Eye (tissue), 1 donor: ENCODE data around the gene MED25.
A peak's percentile ranks its signal among the peaks of the same experiment; 100 is the strongest.

Source experiments
- DNase-seq: peaks from one replicate; pipeline ENCODE4 v3.0.0-alpha.2; 2015

Gene MED25

DNA sequence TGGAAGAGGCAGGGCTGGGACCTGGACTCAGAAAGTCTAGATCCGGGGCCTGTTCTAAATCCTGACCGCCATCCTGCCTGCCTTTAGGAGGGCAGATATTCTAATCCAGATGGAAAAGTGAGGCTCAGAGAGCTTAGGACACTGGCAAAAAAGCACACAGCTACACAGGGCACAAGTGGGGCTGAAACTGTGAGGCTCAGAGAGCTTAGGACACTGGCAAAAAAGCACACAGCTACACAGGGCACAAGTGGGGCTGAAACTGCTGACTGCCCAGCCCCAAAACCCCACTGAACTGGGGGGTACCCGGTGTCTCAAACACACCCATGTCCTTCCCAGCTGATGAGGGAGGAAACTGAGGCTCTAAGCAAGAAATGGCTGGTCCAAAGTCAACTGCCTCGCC lies 57.1 kb downstream of the MED25 start:
- no peak for DNase-seq

DNA sequence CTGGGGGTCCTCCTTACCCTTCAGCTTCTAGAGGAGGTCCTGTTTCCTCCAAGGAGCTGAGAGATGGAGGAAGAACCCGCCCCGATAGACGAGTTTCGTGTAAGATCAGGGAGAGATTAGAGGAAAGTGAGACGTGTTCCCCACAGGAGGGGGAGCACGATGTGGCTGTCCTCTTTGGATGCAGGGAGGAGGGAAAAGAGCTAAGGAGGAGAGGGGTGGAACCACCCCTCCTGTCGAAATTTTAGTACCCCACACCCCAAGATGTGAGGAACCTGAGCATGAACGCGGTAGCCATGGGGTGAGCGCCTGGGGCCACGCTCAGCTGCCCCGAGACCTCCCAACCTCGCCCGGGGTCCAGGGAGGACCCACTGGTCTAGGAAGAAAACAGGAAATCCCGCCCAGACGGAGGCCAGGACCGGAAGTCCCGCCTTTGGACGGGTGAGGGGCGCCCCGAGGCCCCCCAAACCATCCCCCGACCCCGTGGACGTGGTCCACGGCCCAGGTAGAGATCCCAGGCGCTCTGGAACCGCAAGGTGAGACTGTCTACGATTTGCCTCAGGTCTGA lies 57.9 kb downstream of the MED25 start:
- DNase-seq = peak; percentile 88

DNA sequence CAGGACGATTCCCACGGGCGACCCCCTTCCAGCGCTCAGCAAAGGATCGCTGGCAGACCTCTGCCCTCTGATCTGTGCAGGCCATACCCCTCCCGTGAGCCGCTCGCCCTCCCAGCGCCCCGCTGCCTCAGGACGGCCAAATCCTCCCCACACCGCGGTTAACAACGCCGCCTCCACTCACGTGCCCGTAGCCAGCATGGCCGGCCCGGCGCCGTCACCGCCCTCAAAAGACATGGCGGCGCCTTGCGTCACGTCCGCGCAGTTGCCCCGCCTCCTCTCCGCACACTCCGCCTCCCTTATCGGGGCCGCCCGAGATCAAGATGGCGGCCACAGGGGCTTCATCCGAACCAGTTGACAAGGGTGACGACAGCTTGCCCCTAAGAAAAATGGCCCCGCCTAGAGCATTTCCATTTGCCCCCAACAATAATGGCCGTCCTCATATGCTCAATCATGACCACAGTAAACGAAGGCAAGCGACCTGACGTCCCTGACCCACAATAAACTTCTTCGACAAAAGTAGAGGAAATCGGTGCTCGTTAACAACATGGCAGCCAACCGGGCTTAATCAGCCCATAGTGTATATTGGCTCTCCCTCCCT lies 58.4 kb downstream of the MED25 start:
- DNase-seq = peak; percentile 100

DNA sequence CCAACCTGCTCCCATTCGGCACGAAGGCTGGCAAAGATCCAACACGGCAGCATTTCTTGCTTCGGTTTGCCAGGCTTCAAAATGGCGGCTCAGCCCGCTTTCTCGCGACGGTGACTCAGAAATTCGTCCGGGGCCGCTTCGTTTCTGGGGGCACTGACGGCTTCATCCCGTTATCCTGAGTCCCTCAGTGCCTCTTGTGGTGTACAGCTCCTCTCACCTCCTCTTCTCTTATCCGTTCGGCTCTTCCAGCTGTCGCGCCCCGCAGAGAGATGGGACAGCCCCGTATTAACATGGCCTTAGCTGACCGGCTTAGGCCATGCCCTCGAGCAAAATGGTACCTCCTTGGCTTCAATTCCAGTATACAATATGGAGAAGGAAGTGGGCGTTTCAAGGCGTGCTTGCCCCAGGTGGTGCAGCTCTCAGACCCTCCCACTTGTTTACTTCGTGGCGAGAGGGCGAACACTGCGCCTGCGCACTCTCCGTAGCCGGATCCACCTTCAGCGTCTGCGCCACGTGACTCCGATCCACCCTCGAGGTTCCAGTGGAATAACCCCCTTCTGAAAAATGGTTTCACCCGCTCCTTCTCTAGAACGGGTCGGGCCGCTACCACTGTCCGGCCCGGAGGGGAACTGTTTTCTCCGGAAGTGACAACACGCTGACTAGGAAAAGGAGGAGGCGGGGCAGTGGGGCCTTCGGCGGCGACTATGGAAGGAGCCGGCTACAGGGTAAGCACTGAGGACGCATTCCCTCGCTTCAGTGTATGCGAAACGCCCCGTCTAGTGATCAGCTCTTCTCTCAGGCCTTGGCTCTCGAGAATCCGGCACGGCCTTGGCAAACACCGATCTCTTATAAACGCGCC lies 59.2 kb downstream of the MED25 start, which contains the start of the genes AKT1S1 and TBC1D17:
AKT1S1 (minus strand) TSS at position 336 of the 859 bp plus-strand sequence. CDS start 4,060 bp downstream, outside the sequence.
TBC1D17 (plus strand) TSS at position 683 of the 859 bp plus-strand sequence; CDS start at position 705, 22 bp downstream.
- DNase-seq = peak; percentile 100

GRCh38 chr19:49877879-49878743 lies 60.0 kb downstream of the MED25 start:
- peak; percentile 99 for DNase-seq

- DNase-seq = no peak
These were observed 60.6 kb downstream of the MED25 start for GRCh38 chr19:49878744-49879070.

GRCh38 chr19:49879243-49879963 lies 61.3 kb downstream of the MED25 start:
- no peak for DNase-seq

GRCh38 chr19:49880162-49880869 lies 62.2 kb downstream of the MED25 start:
- no peak for DNase-seq

DNA sequence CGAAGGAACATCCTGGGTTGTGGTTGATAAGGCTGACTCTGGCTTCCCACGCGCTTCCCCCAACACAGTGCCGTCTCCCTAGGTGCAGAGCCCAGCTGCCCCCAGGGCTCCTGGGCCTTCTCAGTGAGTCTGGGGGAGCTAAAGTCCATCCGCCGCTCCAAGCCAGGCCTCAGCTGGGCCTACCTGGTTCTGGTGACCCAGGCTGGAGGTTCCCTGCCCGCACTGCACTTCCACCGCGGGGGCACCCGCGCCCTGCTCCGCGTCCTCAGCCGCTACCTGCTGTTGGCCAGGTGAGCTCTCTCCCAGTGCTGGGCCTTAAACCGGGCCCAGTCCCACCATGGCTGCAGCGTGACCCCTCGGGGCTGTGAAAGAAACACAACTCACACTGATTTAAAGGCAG lies 63.1 kb downstream of the MED25 start:
- DNase-seq = no peak

DNA sequence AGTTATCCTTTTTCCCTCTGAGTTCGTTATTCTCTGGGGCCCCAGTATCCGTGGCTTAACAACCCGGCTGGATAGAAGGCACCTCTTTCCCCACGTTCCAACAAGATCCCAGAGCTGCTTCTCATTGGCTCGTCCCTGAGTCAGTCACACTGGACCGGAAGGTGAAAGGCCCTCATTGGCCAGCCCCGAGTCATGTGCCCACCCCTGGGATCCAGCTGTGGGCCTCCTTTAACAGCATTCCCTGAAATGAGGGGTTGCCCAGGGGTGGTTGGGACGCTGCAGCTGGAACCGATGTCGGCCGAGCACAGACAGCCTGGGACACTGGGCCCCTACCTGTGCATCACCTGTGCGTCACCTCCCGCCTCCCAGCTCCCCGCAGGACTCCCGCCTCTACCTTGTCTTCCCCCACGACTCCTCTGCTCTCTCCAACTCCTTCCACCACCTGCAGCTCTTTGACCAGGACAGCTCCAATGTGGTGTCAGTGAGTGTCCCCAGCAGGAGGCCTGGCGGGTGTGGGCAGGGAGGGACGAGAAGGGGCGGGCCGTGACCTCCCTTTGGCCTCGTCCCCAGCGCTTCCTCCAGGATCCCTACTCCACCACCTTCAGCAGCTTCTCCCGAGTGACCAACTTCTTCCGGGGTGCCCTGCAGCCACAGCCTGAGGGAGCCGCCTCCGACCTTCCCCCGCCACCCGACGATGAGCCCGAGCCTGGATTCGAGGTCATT lies 63.7 kb downstream of the MED25 start:
- DNase-seq = no peak

- DNase-seq = no peak
These were observed 64.6 kb downstream of the MED25 start for GRCh38 chr19:49882643-49883042.

GRCh38 chr19:49883094-49883493 lies 65.0 kb downstream of the MED25 start:
- DNase-seq = no peak

GRCh38 chr19:49884109-49884508 lies 66.0 kb downstream of the MED25 start:
- no peak for DNase-seq

GRCh38 chr19:49884760-49885159 lies 66.7 kb downstream of the MED25 start:
- no peak for DNase-seq
